PC-3 (cell line): ENCODE data around the gene ZMAT3. TPM values are rescaled to one million over a fixed set of nuclear protein-coding genes. Genes with fewer than 3 reads are reported as not detected.

Source experiments
- ATAC-seq: fragments of 200-7000 bp; cut with Tn5 transposase; 2 replicates; pipeline ENCODE4 v1.9.1; 2020; ENCODE audit warnings: mild to moderate bottlenecking, moderate library complexity
- BruUV-seq: library from RNA; stranded (reverse); fragments of 400-500 nt; replicated peaks from 2 replicates; lab custom pipeline; 2021; lab: Mats Ljungman, UMichigan
- CTCF ChIA-PET: fragments of 300-600 bp; sonication (Branson Sonifier 250); formaldehyde crosslinking; loops from one replicate; lab custom pipeline; 2022; ENCODE audit warnings: antibody characterized with exemption; lab: Charles Lee
- POLR2A ChIA-PET: fragments of 300-600 bp; sonication (Branson Sonifier 250); formaldehyde crosslinking; loops from one replicate; lab custom pipeline; 2022; ENCODE audit warnings: antibody characterized with exemption; ENCODE audit not compliant: unreplicated experiment; lab: Charles Lee
- DNase-seq: peaks from one replicate; pipeline ENCODE4 v3.0.0-alpha.2; 2015
- H2AFZ ChIP-seq: fragments of 300-600 bp; sonication (generic); 2 replicates; pipeline ENCODE4 v1.6.0; 2016; ENCODE audit warnings: antibody characterized with exemption, low read length
- H3F3A ChIP-seq: fragments of 300-600 bp; sonication (generic); one replicate; pipeline ENCODE4 v1.6.0; 2017; ENCODE audit warnings: antibody characterized with exemption, low read length, control low read depth, mild to moderate bottlenecking; ENCODE audit not compliant: unreplicated experiment
- H3K27ac ChIP-seq: fragments of 300-600 bp; sonication (generic); 2 replicates; pipeline ENCODE4 v1.5.1; 2016; ENCODE audit warnings: mild to moderate bottlenecking, low read length
- H3K27me3 ChIP-seq: fragments of 300-600 bp; sonication (generic); 2 replicates; pipeline ENCODE4 v1.6.1; 2016; ENCODE audit warnings: low read length, mixed read lengths
- H3K36me3 ChIP-seq: fragments of 300-600 bp; sonication (generic); 2 replicates; pipeline ENCODE4 v1.6.1; 2016; ENCODE audit warnings: low read depth, mixed run types, low read length, mixed read lengths
- H3K4me1 ChIP-seq: fragments of 300-600 bp; sonication (generic); 2 replicates; pipeline ENCODE4 v1.5.1; 2016; ENCODE audit warnings: low read length; ENCODE audit not compliant: insufficient read depth
- H3K4me2 ChIP-seq: fragments of 300-600 bp; sonication (generic); 2 replicates; pipeline ENCODE4 v1.6.0; 2016; ENCODE audit warnings: low read length
- H3K4me3 ChIP-seq: fragments of 300-600 bp; sonication (generic); 2 replicates; pipeline ENCODE4 v1.5.1; 2016; ENCODE audit warnings: mild to moderate bottlenecking, low read length, mixed read lengths
- H3K79me2 ChIP-seq: fragments of 300-600 bp; sonication (generic); 2 replicates; pipeline ENCODE4 v1.6.1; 2017; ENCODE audit warnings: low read length, mixed read lengths
- H3K9ac ChIP-seq: fragments of 300-600 bp; sonication (generic); 2 replicates; pipeline ENCODE4 v1.6.0; 2016; ENCODE audit warnings: mild to moderate bottlenecking, low read length
- H3K9me2 ChIP-seq: fragments of 300-600 bp; sonication (generic); replicated peaks from 2 replicates; pipeline ENCODE4 v1.6.1; 2016; ENCODE audit warnings: mixed run types, low read length, mixed read lengths
- H3K9me3 ChIP-seq: fragments of 300-600 bp; sonication (generic); 2 replicates; pipeline ENCODE4 v1.6.1; 2016; ENCODE audit warnings: low read length, mixed read lengths
- H4K20me1 ChIP-seq: fragments of 300-600 bp; sonication (generic); 2 replicates; pipeline ENCODE4 v1.6.1; 2016; ENCODE audit warnings: low read length, mixed read lengths
- EZH2 ChIP-seq: fragments of 300-600 bp; sonication (generic); IDR thresholded peaks from one replicate; pipeline ENCODE4 v1.6.1; 2017; ENCODE audit warnings: antibody characterized with exemption, mild to moderate bottlenecking, low read length; ENCODE audit not compliant: unreplicated experiment
- EZH2phosphoT487 ChIP-seq: fragments of 300-600 bp; sonication (generic); IDR thresholded peaks from 2 replicates; pipeline ENCODE4 v1.6.1; 2018; ENCODE audit warnings: mild to moderate bottlenecking, antibody characterized with exemption, low read length, borderline replicate concordance
- intact Hi-C: fragments of 100-400 bp; cut with micrococcal nuclease; formaldehyde crosslinking; loops from 2 replicates; pipeline ENCODE4 v1.9.0; 2023
- total RNA-seq: library from RNA; depleted of rRNA; stranded (reverse); fragments of >200 nt; gene quantifications from 2 replicates; pipeline ENCODE4 v1.2.3, GENCODE V29; 2014
- TF ChIP-seq, protein P1 (sequence below): fragments of 300-600 bp; sonication (generic); conservative IDR thresholded peaks from 2 replicates; pipeline ENCODE4 v1.5.1; 2017; ENCODE audit warnings: antibody characterized with exemption, low read depth, mild to moderate bottlenecking, low read length

The ZMAT3 gene
- total RNA-seq, 1 experiment from 2014 or later, result 2.0 TPM

DNA sequence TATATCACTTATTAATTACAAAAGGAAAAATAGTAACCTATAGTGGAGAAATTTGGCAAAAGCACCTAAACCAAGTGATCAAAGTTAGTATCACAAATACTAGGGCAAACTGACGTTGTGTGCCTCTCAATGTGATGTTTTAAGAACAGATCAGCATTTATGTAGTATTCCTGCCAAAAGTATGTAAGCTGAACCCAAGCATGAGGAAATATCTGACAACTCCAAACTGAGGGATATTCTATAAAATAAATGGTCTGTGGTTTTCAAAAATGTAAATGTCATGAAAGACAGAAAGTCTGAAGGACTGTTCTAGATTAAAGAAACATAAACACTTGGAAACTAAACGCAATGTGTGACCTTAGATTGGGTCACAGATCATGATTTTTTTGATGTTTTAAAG lies 42.3 kb upstream of the ZMAT3 start:
- no peak overlapping the region for H3K4me2 ChIP-seq
- TF ChIP-seq EZH2, result no peak
- TF ChIP-seq EZH2phosphoT487, result no peak
- TF ChIP-seq, protein P1, sequence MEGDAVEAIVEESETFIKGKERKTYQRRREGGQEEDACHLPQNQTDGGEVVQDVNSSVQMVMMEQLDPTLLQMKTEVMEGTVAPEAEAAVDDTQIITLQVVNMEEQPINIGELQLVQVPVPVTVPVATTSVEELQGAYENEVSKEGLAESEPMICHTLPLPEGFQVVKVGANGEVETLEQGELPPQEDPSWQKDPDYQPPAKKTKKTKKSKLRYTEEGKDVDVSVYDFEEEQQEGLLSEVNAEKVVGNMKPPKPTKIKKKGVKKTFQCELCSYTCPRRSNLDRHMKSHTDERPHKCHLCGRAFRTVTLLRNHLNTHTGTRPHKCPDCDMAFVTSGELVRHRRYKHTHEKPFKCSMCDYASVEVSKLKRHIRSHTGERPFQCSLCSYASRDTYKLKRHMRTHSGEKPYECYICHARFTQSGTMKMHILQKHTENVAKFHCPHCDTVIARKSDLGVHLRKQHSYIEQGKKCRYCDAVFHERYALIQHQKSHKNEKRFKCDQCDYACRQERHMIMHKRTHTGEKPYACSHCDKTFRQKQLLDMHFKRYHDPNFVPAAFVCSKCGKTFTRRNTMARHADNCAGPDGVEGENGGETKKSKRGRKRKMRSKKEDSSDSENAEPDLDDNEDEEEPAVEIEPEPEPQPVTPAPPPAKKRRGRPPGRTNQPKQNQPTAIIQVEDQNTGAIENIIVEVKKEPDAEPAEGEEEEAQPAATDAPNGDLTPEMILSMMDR, result no peak
- peaks cover 11% of the 10 kb centered on the region for H3K4me1 ChIP-seq
- no peak overlapping the region for H3K27ac ChIP-seq
- no peaks in the 10 kb centered on the region for H3K9me3 ChIP-seq
- peaks cover under 1% of the 10 kb centered on the region for H3F3A ChIP-seq
- no peaks in the 10 kb centered on the region for H3K27me3 ChIP-seq
- H3K79me2 ChIP-seq, result no peaks in the 10 kb centered on the region
- BruUV-seq, result no TSS peak
- no peak for ATAC-seq
- POLR2A ChIA-PET, result no interaction called here
- no peak overlapping the region for H3K4me3 ChIP-seq
- H3K9me2 ChIP-seq, result no peaks in the 10 kb centered on the region
- no peaks in the 10 kb centered on the region for H3K36me3 ChIP-seq
- no peak overlapping the region for H3K9ac ChIP-seq
- no peaks in the 10 kb centered on the region for H4K20me1 ChIP-seq
- H2AFZ ChIP-seq, result no peak overlapping the region
- CTCF ChIA-PET, result no interaction called here
- intact Hi-C loops, result no loop called here
- DNase-seq, result no peak

- Histone ChIP-seq H3K9me3 (no peaks in the 10 kb centered on the region), H3K36me3 (no peaks in the 10 kb centered on the region), H3K27ac (peak overlapping the region; percentile 35), H3K27me3 (no peaks in the 10 kb centered on the region), H3K4me3 (no peak overlapping the region), H3K4me1 (peaks cover 14% of the 10 kb centered on the region), H3K79me2 (no peaks in the 10 kb centered on the region), H3F3A (peaks cover 8% of the 10 kb centered on the region), H4K20me1 (no peaks in the 10 kb centered on the region), H3K4me2 (peak overlapping the region; percentile 35), H3K9me2 (no peaks in the 10 kb centered on the region), H2AFZ (no peak overlapping the region), H3K9ac (no peak overlapping the region)
- ATAC-seq (peak; percentile 91), DNase-seq (peak; percentile 76)
- POLR2A ChIA-PET, result interaction anchor here (0.6 to 0.7 kb wide), 7 partner anchors 19 to 343 kb away, joined by 4 to 15 read pairs (median 5); no protein-coding TSS in a partner anchor
- intact Hi-C loops, result loop anchor here (5.0 kb wide), 2 partner anchors 36 to 154 kb away; partner anchors contain the start of gene ZMAT3
- BruUV-seq, result no TSS peak
- TF ChIP-seq EZH2phosphoT487 (no peak), EZH2 (no peak)
- TF ChIP-seq, protein P1, result no peak
- CTCF ChIA-PET, result interaction anchor here (0.6 to 1.2 kb wide), 3 partner anchors 38 to 673 kb away, joined by 5 to 7 read pairs (median 6); no protein-coding TSS in a partner anchor
These were observed 36.5 kb upstream of the ZMAT3 start for GRCh38 chr3:179108086-179108485.

DNA sequence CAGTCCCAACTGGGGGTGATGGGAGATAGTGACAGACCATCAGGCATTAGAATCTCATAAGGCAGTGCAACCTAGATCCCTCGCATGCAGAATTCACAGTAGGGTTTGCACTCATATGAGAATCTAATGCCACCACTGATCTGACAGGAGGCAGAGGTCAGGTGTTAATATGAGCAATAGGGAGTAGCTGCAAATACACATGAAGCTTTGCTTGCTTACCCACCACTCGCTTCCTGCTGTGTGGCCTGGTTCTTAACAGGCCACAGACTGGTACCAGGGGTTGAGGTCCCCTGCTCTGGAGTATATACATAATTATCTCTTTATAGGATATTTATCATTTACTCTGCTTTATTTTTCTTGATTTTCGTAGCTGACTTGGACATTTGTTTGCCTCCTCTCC lies 36.0 kb upstream of the ZMAT3 start:
- no peaks in the 10 kb centered on the region for H3K36me3 ChIP-seq
- H3F3A ChIP-seq, result peaks cover 8% of the 10 kb centered on the region
- H3K27ac ChIP-seq, result peak overlapping the region; percentile 35; the same call in 1 of the 2 replicates
- peak overlapping the region; percentile 35; the same call in 1 of the 2 replicates for H3K4me2 ChIP-seq
- peaks cover 14% of the 10 kb centered on the region for H3K4me1 ChIP-seq
- H3K9me3 ChIP-seq, result no peaks in the 10 kb centered on the region
- H4K20me1 ChIP-seq, result no peaks in the 10 kb centered on the region
- no peaks in the 10 kb centered on the region for H3K9me2 ChIP-seq
- BruUV-seq, result no TSS peak
- ATAC-seq (peak; percentile 65), DNase-seq (peak; percentile 27)
- H2AFZ ChIP-seq, result no peak overlapping the region
- TF ChIP-seq EZH2 (no peak), EZH2phosphoT487 (no peak)
- TF ChIP-seq, protein P1, result no peak
- no peak overlapping the region for H3K9ac ChIP-seq
- CTCF ChIA-PET, result interaction anchor here (0.6 to 1.2 kb wide), 2 partner anchors 208 to 673 kb away, joined by 5 to 7 read pairs; no protein-coding TSS in a partner anchor
- no peaks in the 10 kb centered on the region for H3K27me3 ChIP-seq
- no peaks in the 10 kb centered on the region for H3K79me2 ChIP-seq
- POLR2A ChIA-PET, result interaction anchor here (0.6 to 0.7 kb wide), 7 partner anchors 19 to 343 kb away, joined by 4 to 15 read pairs (median 5); no protein-coding TSS in a partner anchor
- H3K4me3 ChIP-seq, result no peak overlapping the region
- intact Hi-C loops, result loop anchor here (5.0 kb wide), 2 partner anchors 35 to 155 kb away; partner anchors contain the start of gene ZMAT3
